Liver (tissue), 9 donors: ENCODE results near the gene GLT1D1. TPM values are rescaled to one million over a fixed set of nuclear protein-coding genes. Genes with fewer than 3 reads are reported as not detected.

Source experiments
- DNase-seq: peaks from one replicate; pipeline ENCODE4 v3.0.0-alpha.2; 2017; ENCODE audit warnings: low spot score
- H3K27ac ChIP-seq, 2 donors: one replicate each; pipeline ENCODE4 v1.7.0; 2013; ENCODE audit warnings: inconsistent platforms in 2 of 2, low read length in 2 of 2, control low read depth in 1 of 2, low read depth in 1 of 2, mild to moderate bottlenecking in 1 of 2
- H3K27me3 ChIP-seq, 4 donors: one replicate each; pipeline versions ENCODE4 v1.6.1 to v1.7.0; 2013; ENCODE audit warnings: low read length in 3 of 4, inconsistent platforms in 1 of 4, mild to moderate bottlenecking in 1 of 4, moderate library complexity in 1 of 4; ENCODE audit not compliant: control insufficient read depth in 4 of 4, insufficient read depth in 4 of 4
- H3K36me3 ChIP-seq, 4 donors: one replicate each; pipeline versions ENCODE4 v1.6.1 to v1.7.0; 2013; ENCODE audit warnings: low read length in 3 of 4, mild to moderate bottlenecking in 3 of 4, low read depth in 1 of 4, moderate library complexity in 1 of 4; ENCODE audit not compliant: control insufficient read depth in 4 of 4, insufficient read depth in 3 of 4
- H3K4me1 ChIP-seq, 4 donors: one replicate each; pipeline versions ENCODE4 v1.6.1 to v1.7.0; 2013; ENCODE audit warnings: low read length in 3 of 4, mild to moderate bottlenecking in 3 of 4, moderate library complexity in 1 of 4; ENCODE audit not compliant: control insufficient read depth in 4 of 4, insufficient read depth in 4 of 4
- H3K4me3 ChIP-seq, 3 donors: one replicate each; pipeline versions ENCODE4 v1.6.1 to v1.7.0; 2013; ENCODE audit warnings: low read length in 3 of 3, control low read depth in 1 of 3, low read depth in 1 of 3, mild to moderate bottlenecking in 1 of 3
- H3K9ac ChIP-seq, 2 donors: one replicate each; pipeline ENCODE4 v1.7.0; 2013; ENCODE audit warnings: low read length in 2 of 2, mild to moderate bottlenecking in 2 of 2, moderate library complexity in 2 of 2, control low read depth in 1 of 2, low read depth in 1 of 2
- H3K9me3 ChIP-seq, 4 donors: one replicate each; pipeline versions ENCODE4 v1.6.1 to v1.7.0; 2013; ENCODE audit warnings: low read length in 3 of 4; ENCODE audit not compliant: control insufficient read depth in 4 of 4
- EGR1 ChIP-seq, 2 donors: IDR thresholded peaks; 2 replicates each; pipeline ENCODE4 v1.6.1; 2016 to 2018; ENCODE audit warnings: antibody characterized with exemption in 2 of 2, low read depth in 2 of 2
- FOXA1 ChIP-seq: IDR thresholded peaks from 2 replicates; pipeline ENCODE4 v1.6.1; 2016; ENCODE audit warnings: antibody characterized with exemption
- FOXA2 ChIP-seq: IDR thresholded peaks from 2 replicates; pipeline ENCODE4 v1.6.1; 2016; ENCODE audit warnings: antibody characterized with exemption
- GABPA ChIP-seq, 2 donors: IDR thresholded peaks in 1 of 2; conservative IDR thresholded peaks in 1 of 2; 2 replicates each; pipeline ENCODE4 v1.6.1; 2016; ENCODE audit warnings: antibody characterized with exemption in 2 of 2, mild to moderate bottlenecking in 1 of 2, moderate library complexity in 1 of 2
- HNF4A ChIP-seq, 2 donors: conservative IDR thresholded peaks; 2 replicates each; pipeline ENCODE4 v1.6.1; 2016; ENCODE audit warnings: antibody characterized with exemption in 2 of 2, mild to moderate bottlenecking in 2 of 2
- HNF4G ChIP-seq: IDR thresholded peaks from 2 replicates; pipeline ENCODE4 v1.6.1; 2016; ENCODE audit warnings: antibody characterized with exemption
- JUND ChIP-seq, 2 donors: IDR thresholded peaks; 2 replicates each; pipeline ENCODE4 v1.6.1; 2016; ENCODE audit warnings: antibody characterized with exemption in 2 of 2
- NR2F2 ChIP-seq: IDR thresholded peaks from 2 replicates; pipeline ENCODE4 v1.6.1; 2016; ENCODE audit warnings: antibody characterized with exemption
- RAD21 ChIP-seq, 2 donors: IDR thresholded peaks; 2 replicates each; pipeline ENCODE4 v1.6.1; 2016; ENCODE audit warnings: antibody characterized with exemption in 2 of 2, mild to moderate bottlenecking in 2 of 2
- RXRA ChIP-seq, 2 donors: IDR thresholded peaks; 2 replicates each; pipeline ENCODE4 v1.6.1; 2017 to 2018; ENCODE audit warnings: antibody characterized with exemption in 2 of 2, mild to moderate bottlenecking in 1 of 2
- SP1 ChIP-seq: IDR thresholded peaks from 2 replicates; pipeline ENCODE4 v1.6.1; 2018; ENCODE audit warnings: antibody characterized with exemption, mild to moderate bottlenecking
- TAF1 ChIP-seq: conservative IDR thresholded peaks from 2 replicates; pipeline ENCODE4 v1.6.1; 2016; ENCODE audit warnings: antibody characterized with exemption, mild to moderate bottlenecking
- YY1 ChIP-seq: IDR thresholded peaks from 2 replicates; pipeline ENCODE4 v1.6.1; 2016; ENCODE audit warnings: antibody characterized with exemption, mild to moderate bottlenecking
- WGBS: extraction: QIAGEN DNeasy Blood & Tissue Kit; methylation state at CpG from one replicate; pipeline ENCODE4 v1.1.7; 2013; 5-methylcytosine and 5-hydroxymethylcytosine counted together
- polyA plus RNA-seq, 2 donors: library from polyadenylated mRNA; stranded (reverse) in 1 of 2; unstranded in 1 of 2; fragments of 200-250 nt in 1 of 2; fragments of >200 nt in 1 of 2; fragmentation: Nextera tagmentation in 1 of 2; extraction: Ambion mirVana in 1 of 2; gene quantifications; one replicate each; pipeline versions ENCODE4 v1.2.1 to v1.2.3, GENCODE V29; 2013 to 2015
- total RNA-seq, 2 donors: library from RNA; depleted of rRNA; stranded (reverse); fragments of >200 nt; gene quantifications; one replicate each; pipeline ENCODE4 v1.2.3, GENCODE V29; 2014
- TF ChIP-seq, protein P1 (sequence below): IDR thresholded peaks from 2 replicates; pipeline ENCODE4 v1.6.1; 2016; ENCODE audit warnings: antibody characterized with exemption
- TF ChIP-seq, protein P2 (sequence below): fragments of 150-350 bp; IDR thresholded peaks from 2 replicates; pipeline ENCODE4 v1.5.1; 2017; ENCODE audit warnings: improper control_type of control experiment, low read depth, low read length; ENCODE audit not compliant: missing input control
- TF ChIP-seq, protein P3 (sequence below): IDR thresholded peaks from 2 replicates; pipeline ENCODE4 v1.6.1; 2016; ENCODE audit warnings: antibody characterized with exemption
- TF ChIP-seq, protein P4 (sequence below): IDR thresholded peaks from 2 replicates; pipeline ENCODE4 v1.6.1; 2016; ENCODE audit warnings: antibody characterized with exemption
- TF ChIP-seq, protein P5 (sequence below): IDR thresholded peaks from 2 replicates; pipeline ENCODE4 v1.6.1; 2016; ENCODE audit warnings: antibody characterized with exemption, mild to moderate bottlenecking
- donor health status: healthy.
- donor health status: healthy.
- donor health status: healthy.
- donor health status: healthy.
- donor health status: healthy.

GLT1D1 gene
- total and polyA plus RNA-seq, 4 donors: 10.4 to 17.7 (median 13.9) TPM

DNA sequence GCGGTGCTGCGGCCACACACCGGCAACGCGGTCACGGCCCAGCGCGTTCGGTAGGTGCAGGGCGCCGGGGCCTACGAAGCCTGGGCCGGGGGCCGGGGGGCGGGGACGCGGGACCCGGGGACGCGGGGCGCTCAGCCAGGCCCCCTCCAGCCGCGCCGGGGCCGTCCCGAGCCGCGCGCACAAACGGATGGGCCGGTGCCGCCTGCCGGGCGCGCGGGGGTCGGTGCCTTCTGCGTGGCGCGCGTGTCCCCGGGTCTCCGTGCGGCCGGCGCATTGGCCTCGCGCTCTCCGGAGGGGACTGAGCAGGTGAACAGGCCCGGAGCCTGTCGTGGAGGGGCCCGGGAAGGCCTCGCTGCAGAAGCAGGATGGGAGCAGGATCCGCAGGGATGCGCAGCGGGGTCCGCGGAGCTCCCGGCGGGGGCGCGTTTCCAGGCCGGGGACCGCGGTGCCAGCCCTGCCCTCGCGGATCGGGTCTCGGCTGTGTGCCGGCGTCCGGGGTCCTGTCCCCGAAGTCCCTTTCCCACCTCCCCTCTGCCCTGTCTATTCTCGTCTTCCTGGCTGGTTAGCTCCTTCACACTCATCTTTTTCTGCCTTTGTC, 421 bp downstream of the GLT1D1 start (continued):
- TF ChIP-seq, protein P1, sequence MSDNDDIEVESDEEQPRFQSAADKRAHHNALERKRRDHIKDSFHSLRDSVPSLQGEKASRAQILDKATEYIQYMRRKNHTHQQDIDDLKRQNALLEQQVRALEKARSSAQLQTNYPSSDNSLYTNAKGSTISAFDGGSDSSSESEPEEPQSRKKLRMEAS: no peak
- TF ChIP-seq YY1: no peak
- TF ChIP-seq, protein P2, sequence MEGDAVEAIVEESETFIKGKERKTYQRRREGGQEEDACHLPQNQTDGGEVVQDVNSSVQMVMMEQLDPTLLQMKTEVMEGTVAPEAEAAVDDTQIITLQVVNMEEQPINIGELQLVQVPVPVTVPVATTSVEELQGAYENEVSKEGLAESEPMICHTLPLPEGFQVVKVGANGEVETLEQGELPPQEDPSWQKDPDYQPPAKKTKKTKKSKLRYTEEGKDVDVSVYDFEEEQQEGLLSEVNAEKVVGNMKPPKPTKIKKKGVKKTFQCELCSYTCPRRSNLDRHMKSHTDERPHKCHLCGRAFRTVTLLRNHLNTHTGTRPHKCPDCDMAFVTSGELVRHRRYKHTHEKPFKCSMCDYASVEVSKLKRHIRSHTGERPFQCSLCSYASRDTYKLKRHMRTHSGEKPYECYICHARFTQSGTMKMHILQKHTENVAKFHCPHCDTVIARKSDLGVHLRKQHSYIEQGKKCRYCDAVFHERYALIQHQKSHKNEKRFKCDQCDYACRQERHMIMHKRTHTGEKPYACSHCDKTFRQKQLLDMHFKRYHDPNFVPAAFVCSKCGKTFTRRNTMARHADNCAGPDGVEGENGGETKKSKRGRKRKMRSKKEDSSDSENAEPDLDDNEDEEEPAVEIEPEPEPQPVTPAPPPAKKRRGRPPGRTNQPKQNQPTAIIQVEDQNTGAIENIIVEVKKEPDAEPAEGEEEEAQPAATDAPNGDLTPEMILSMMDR: no peak
- no peak for TF ChIP-seq HNF4G
- no peak for TF ChIP-seq SP1

DNA sequence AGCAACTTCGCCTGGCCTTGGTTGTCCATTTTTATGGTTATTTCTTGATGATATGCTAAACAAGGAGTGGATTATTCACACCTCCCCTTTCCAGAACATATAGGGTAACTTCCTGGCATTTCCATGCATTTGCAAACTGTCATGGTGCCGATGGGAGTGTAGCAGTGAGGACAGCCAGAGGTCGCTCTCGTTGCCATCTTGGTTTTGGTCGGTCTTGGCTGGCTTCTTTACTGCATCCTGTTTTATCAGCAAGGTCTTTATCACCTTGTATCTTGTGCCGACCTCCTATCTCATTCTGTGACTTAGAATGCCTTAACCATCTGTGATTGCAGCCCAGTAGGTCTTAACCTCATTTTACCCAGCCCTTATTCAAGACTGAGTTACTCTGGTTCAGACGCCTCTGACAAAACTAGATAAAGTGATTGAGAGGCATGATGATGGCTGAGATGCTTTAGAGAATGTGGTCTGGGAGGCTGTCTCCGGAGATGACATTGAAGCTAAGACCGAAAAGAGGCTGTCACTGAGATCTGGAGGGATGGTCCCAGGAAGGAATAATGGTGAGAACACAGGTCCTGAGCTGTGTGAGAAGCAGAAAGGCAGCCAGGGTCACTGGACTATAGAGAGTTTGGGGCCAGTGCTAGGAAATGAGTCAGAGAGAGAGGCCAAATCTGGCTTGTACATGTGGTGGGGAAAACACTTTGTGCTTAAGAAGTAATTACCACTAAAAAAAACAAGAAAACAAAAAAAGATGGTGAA, 2.9 kb downstream of the GLT1D1 start:
- Histone ChIP-seq H3K27me3 (no peaks in the 10 kb centered on the region), H3K27ac (peak overlapping the region in 1 of 2 donors; percentile 18), H3K4me1 (peaks cover 0 to 19% (median 7%) of the 10 kb centered on the region in 4 donors), H3K9me3 (no peaks in the 10 kb centered on the region), H3K4me3 (no peak overlapping the region), H3K36me3 (no peaks in the 10 kb centered on the region), H3K9ac (no peak overlapping the region)
- 92% methylated on average over 9 of the region's 9 CpGs for WGBS
- TF ChIP-seq, protein P3, sequence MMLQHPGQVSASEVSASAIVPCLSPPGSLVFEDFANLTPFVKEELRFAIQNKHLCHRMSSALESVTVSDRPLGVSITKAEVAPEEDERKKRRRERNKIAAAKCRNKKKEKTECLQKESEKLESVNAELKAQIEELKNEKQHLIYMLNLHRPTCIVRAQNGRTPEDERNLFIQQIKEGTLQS: no peak
- TF ChIP-seq FOXA2: no peak
- TF ChIP-seq FOXA1: no peak
- TF ChIP-seq, protein P1: no peak
- no peak for TF ChIP-seq EGR1 (IDR thresholded peaks at IDR 0.05; ENCODE audit: low read depth in 2 of 2)
- TF ChIP-seq RXRA (IDR thresholded peaks at IDR 0.05): no peak
- no peak for TF ChIP-seq TAF1
- no peak for TF ChIP-seq GABPA (IDR thresholded peaks at IDR 0.05 in 1 of 2, conservative IDR thresholded peaks at IDR 0.05 in 1 of 2)
- TF ChIP-seq YY1: no peak
- TF ChIP-seq, protein P4, sequence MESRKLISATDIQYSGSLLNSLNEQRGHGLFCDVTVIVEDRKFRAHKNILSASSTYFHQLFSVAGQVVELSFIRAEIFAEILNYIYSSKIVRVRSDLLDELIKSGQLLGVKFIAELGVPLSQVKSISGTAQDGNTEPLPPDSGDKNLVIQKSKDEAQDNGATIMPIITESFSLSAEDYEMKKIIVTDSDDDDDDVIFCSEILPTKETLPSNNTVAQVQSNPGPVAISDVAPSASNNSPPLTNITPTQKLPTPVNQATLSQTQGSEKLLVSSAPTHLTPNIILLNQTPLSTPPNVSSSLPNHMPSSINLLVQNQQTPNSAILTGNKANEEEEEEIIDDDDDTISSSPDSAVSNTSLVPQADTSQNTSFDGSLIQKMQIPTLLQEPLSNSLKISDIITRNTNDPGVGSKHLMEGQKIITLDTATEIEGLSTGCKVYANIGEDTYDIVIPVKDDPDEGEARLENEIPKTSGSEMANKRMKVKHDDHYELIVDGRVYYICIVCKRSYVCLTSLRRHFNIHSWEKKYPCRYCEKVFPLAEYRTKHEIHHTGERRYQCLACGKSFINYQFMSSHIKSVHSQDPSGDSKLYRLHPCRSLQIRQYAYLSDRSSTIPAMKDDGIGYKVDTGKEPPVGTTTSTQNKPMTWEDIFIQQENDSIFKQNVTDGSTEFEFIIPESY: no peak
- TF ChIP-seq, protein P5, sequence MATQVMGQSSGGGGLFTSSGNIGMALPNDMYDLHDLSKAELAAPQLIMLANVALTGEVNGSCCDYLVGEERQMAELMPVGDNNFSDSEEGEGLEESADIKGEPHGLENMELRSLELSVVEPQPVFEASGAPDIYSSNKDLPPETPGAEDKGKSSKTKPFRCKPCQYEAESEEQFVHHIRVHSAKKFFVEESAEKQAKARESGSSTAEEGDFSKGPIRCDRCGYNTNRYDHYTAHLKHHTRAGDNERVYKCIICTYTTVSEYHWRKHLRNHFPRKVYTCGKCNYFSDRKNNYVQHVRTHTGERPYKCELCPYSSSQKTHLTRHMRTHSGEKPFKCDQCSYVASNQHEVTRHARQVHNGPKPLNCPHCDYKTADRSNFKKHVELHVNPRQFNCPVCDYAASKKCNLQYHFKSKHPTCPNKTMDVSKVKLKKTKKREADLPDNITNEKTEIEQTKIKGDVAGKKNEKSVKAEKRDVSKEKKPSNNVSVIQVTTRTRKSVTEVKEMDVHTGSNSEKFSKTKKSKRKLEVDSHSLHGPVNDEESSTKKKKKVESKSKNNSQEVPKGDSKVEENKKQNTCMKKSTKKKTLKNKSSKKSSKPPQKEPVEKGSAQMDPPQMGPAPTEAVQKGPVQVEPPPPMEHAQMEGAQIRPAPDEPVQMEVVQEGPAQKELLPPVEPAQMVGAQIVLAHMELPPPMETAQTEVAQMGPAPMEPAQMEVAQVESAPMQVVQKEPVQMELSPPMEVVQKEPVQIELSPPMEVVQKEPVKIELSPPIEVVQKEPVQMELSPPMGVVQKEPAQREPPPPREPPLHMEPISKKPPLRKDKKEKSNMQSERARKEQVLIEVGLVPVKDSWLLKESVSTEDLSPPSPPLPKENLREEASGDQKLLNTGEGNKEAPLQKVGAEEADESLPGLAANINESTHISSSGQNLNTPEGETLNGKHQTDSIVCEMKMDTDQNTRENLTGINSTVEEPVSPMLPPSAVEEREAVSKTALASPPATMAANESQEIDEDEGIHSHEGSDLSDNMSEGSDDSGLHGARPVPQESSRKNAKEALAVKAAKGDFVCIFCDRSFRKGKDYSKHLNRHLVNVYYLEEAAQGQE: no peak
- no peak for TF ChIP-seq HNF4A (conservative IDR thresholded peaks at IDR 0.05)
- TF ChIP-seq, protein P2: no peak
- TF ChIP-seq RAD21 (IDR thresholded peaks at IDR 0.05): no peak
- no peak for TF ChIP-seq SP1
- TF ChIP-seq JUND (IDR thresholded peaks at IDR 0.05): no peak
- TF ChIP-seq NR2F2: no peak
- no peak for DNase-seq
